ENCODE measurements around the gene SFI1. TPM values are rescaled to one million over a fixed set of nuclear protein-coding genes. Genes with fewer than 3 reads are reported as not detected.
"Not testable (repeated sequence)": the region's sequence is repeated elsewhere in the genome, so short reads cannot be mapped to it uniquely, and the experiment has no call there.

The SFI1 gene
- total RNA-seq, 1 donor from 2014 or later: 8.8 TPM

DNA sequence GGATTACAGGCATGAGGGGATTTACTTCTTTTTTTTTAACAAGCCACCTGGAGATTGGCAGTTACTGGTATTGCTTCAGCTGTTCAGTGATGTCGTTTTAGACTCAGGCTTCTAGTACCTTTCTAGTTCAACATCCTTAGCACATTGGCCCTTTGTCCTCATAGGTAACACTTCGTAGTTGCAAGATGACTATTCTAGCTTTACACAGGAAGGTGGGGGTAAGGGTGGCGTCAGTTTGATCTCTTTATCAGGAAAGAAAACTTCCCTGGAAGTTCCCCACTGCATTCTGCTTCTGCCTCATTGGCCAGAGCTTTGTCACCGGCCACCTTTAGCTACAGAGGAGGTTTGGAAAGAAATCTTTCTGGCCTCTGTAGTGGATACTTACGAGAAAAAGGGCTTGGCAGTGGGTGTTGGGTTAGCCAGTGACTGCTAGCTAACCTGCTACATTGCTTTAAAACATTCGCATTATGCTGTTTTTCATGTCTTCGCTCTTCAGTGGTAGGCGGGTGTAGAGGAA, 40.7 kb downstream of the SFI1 start:
- DNase-seq (no peak), ATAC-seq (no peak)
- intact Hi-C loops (cut with micrococcal nuclease): no loop called here

DNA sequence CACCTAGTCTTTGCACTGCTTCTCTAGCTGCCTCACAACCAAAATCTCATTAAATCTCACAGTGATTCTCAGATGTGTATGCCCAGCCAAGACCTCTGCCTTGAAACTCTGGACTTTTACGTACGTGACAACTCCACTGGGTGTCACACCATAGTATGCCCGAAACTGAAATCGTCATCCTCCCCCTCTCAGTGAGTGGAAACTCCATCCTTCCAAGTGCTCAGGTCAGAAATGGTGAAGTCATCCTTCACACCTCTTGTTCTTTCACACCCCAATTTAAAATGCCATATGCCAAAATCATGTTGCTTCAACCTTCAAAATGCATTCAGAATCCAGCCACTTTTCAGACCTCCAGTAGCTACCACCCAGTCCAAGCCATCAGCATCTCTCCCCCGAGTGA, 42.5 kb downstream of the SFI1 start:
- no peak for ATAC-seq
- intact Hi-C loops (cut with micrococcal nuclease): no loop called here
- no peak for DNase-seq

DNA sequence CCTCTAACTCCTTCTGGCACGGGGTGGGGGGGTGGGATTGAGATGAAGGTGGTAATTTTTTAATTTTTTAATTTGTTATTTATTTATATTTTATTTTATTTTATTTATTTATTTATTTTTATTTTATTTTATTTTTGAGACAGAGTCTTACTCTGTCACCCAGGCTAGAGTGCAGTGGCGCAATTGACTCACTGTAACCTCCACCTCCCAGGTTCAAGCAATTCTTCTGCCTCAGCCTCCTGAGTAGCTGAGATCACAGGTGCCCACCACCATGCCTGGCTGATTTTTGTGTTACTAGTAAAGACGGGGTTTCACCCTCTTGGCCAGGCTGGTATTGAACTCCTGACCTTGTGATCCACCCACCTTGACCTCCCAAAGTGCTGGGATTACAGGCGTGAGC, 43.8 kb downstream of the SFI1 start:
- intact Hi-C loops (cut with micrococcal nuclease); ATAC-seq; DNase-seq: not testable (repeated sequence)

DNA sequence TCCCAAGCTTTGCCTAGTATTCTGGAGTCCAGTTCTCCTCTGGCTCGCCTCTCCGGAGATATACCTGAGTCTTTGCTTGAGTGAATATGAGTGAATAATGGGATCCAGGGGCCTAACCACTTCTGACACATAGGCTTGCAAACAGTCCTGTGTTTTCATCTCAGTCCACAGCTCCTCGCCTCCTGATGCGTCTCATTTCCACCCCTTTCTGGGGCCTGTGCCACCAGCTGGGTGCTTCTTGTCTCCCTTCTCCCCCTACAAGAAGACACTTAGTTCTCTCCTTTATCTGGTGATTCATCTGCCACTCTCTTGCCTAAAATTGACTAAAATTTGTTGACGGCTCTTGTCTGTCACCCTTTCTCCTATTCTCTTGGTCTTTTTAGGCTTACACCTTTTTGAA, 44.6 kb downstream of the SFI1 start:
- no peak for DNase-seq
- intact Hi-C loops (cut with micrococcal nuclease): no loop called here
- no peak for ATAC-seq

DNA sequence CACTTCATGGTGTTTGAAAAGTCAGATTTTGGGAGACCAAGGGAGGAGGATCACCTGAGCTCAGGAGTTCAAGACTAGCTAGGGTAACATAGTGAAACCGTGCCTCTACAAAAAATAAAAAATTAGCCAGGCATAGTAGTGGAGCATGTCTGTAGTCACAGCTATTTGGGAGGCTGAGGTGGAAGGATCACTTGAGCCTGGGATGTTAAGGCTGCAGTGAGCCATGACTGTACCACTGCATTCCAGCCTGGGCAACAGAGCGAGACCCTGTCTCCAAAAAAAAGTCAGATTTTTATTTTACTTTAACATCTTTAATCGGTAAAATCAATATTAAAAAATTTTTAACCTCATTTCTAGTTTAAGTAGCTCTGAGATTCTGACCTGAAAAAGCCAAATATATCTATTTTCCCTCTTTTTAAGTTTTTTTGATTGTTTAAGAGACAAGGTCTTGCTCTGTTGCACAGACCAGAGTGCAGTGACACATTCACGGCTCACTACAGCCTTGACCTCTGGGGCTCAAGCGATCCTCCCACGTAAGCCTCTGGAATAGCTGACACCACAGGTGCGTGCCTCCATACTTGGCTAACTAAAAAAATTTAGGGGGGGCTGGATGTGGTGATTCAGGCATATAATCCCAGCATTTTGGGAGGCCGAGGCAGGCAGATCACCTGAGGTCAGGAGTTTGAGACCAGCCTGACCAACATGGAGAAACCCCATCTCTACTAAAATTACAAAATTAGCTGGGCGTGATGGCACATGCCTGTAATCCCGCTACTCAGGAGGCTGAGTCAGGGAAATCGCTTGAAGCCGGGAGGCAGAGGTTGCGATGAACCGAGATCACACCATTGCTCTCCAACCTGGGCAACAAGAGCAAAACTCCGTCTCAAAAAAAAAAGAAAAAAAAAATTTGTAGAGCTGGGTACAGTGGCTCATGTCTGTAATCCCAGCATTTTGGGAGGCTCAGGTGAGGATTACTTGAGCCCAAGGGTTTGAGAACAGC, 48.4 kb downstream of the SFI1 start:
- intact Hi-C loops (cut with micrococcal nuclease): no loop called here
- ATAC-seq: no peak
- DNase-seq: no peak

DNA sequence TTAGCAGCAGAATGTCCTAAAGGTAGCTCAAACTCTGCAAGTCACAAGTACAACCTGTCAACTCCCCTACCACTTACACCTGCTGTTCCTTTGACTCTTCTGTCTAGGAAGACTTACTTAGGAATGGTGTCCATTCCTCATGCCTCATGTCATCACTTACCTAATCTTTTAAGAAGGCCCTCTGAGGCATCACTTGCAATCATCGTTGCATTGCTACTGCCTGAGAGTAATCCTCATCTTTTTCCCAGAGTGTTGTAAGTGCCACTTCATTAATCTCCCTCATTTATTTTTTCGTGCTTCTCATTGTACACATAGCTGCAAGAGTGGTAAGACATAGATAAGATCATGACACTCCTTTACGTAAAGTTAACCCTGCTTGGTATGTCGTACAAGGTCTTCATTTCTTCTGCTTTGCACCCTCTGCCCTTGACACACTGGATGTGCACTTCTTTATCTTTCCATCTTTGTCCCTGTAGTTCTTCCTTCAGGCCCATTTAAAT, 54.6 kb downstream of the SFI1 start:
- DNase-seq (no peak), ATAC-seq (no peak)
- intact Hi-C loops (cut with micrococcal nuclease): no loop called here

DNA sequence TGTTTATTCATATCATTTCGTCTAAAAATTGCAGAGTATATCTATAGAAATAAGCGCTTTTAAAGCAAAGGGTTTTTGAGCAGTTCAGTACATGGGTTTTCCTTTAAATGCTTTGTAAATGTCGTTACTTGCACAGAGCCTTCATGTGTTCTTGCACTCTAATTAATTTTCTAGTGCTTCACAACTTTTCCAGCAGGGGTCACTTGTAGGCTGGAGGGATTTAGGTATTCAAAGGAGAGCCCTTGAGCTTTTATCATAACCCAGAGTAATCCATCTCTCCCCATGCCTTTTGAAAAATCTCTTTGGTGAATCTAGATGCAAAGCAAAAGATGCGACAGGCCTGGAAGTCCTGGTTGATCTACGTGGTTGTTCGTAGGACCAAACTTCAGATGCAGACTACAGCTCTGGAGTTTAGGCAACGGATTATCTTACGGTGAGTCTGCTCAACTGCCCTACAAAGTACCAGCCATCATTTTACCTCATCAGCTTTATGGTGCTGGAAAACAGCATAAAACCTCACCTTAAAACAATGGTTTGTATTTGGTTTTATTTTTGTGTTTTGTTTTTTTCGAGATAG, 60.4 kb downstream of the SFI1 start:
- DNase-seq (no peak), ATAC-seq (peak; percentile 37)
- intact Hi-C loops (cut with micrococcal nuclease): no loop called here

DNA sequence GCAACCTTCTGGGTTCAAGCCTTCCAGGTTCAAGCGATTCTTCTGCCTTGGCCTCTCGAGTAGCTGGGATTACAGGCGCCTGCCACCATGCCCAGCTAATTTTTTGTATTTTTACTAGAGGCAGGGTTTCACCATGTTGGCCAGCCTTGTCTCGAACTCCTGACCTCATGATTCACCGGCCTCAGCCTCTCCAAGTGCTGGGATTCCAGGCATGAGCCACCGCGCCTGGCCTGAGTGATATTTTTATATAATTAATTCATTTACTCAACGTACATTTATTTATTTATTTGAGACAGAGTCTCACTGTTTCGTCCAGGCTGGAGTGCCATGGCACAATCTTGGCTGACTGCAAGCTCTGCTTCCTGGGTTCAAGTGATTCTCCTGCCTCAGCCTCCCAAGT, 62.2 kb downstream of the SFI1 start:
- intact Hi-C loops (cut with micrococcal nuclease): loop anchor here (2.0 kb wide), 1 partner anchor 74 kb away; no protein-coding TSS in a partner anchor
- not testable (repeated sequence) for ATAC-seq, DNase-seq

DNA sequence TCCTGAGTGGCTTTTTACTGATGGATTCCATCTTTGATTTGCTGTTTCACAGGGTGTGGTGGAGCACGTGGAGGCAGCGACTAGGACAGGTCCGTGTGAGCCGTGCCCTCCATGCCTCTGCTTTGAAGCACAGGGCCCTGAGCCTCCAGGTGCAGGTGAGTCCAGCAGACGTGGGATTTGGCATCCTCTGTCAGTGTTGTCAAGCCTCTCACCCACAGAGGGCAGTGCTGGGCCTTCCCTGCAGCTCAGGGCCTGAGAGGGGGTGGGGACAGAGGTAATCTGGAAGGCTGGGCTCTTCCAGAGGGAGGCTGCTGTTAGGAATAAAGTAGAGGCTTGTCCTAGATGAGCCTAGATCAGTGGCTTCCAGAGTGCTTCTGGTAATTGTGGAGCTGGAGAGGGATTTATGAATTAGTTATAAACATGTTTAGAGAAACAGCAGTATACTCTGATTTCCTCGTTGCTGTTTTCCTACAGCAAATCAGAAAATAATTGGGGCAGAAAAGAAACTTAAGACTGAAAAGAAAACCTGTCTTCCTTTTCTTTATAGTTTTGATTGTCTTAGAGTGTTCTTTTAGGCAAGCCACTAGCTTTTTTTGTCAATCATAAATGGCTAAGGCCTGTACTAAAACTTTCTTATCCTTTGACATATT, 65.0 kb downstream of the SFI1 start:
- intact Hi-C loops (cut with micrococcal nuclease): no loop called here
- DNase-seq: peak; percentile 76
- ATAC-seq: peak; percentile 97

DNA sequence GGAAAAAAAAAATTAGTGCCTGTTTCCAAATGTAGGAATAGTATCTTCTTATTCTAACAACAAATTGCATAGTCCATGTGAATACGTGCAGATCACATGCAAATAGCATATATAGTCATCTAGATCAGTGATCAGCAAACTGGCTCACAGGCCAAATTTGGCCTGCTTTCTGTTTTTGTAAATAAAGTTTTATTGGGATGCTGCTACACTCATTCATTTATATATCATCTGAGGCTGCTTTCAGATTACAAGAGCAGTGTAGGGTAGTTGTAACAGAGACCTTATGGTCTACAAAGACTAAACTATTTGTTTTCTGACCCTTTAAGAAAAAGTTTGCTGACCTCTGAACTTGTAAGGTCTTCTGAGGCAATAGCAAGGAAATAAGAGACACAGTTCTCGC, 65.6 kb downstream of the SFI1 start:
- DNase-seq (no peak), ATAC-seq (no peak)
- intact Hi-C loops (cut with micrococcal nuclease): no loop called here

DNA sequence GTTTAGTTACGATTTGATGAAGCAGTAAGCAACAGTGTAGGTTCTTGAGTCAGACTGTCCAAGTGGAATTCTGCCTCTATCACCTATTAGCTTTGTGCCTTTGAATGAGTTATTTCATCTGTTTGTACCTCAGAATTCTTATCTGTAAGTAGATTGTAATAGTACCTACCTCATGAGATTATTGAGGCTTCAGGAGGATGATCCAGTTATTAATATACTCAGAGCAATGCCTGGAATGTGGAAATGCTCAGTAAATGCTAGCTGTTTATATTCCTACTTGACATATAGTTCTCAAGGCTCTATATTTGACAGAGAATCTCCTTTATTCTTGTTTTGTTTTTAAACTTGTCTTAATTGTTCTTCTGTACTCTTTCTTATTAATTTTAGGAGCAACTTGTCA, 70.1 kb downstream of the SFI1 start:
- intact Hi-C loops (cut with micrococcal nuclease): no loop called here
- DNase-seq (no peak), ATAC-seq (no peak)

DNA sequence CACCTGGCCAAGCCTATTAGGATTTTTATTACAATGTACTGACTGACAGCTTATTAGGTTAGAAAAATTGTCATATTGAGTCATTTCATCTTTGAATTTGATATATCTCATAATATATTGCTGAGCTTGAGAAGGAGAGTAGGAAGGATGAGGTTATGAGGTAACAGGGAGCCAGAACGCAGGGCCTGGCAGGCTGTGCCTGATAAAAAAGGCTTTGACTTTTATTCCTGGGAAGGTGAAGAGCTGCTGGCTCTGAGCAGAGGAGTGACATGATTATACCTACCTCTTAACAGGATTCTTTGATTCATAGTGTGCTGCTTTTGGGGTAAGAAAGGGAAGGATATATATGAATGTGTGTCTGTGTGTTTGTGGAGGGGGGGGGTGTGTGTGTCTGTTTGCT, 70.9 kb downstream of the SFI1 start:
- ATAC-seq (peak; percentile 74), DNase-seq (no peak)
- intact Hi-C loops (cut with micrococcal nuclease): no loop called here

DNA sequence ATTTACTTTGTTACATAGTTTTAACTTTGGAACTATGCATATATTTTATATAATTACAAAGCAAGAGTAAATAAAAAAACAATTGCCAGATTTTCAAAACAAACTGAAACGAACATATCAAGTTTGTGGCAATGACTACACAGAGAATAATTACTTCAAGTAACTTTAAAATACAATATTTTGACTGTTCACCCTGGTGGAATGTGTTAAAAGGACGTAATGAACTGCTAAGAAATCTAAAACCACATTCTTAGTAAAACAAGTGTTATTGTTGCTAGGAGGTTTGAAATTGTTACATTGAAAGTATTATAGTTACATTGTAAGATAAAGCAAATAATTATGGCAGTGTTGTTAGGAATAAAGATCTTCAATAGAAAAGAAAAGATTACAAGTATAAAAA, 71.4 kb downstream of the SFI1 start:
- no peak for DNase-seq
- intact Hi-C loops (cut with micrococcal nuclease): no loop called here
- ATAC-seq: no peak

DNA sequence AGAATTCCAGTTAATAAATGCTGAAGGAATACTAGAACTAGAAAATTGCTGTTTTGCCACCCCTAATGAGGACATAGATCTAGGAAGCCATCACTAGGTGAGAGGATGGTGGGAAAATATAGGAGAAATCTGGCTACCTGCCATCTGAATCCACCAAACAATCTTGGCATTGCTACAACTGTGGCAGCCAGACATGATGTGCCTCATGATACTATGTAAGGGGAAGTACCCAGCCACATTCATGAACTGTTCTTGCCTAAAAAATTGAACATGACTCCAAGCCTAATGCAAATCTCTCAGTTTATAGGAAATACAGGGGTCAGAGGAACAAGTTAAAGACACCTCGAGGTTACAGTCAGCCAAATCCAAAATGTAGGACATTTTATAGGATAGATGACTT, 72.8 kb downstream of the SFI1 start:
- DNase-seq (no peak), ATAC-seq (no peak)
- intact Hi-C loops (cut with micrococcal nuclease): no loop called here

DNA sequence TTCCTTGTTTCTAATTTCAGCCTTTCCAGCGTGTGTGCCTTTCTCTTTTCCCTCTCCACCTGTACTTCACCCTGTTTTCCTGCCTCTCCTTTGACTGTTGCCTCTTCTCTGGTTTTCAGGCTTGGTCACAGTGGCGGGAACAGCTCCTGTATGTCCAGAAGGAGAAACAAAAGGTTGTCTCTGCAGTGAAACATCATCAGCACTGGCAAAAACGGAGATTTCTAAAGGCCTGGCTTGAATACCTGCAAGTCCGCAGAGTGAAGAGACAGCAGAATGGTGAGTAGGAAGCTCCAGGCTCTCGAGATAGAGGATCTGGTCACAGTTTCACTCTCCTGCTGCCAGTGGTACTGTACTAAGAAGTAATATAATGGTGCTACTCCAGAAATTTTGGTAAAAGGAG, 76.6 kb downstream of the SFI1 start:
- intact Hi-C loops (cut with micrococcal nuclease): no loop called here
- DNase-seq (no peak), ATAC-seq (no peak)

DNA sequence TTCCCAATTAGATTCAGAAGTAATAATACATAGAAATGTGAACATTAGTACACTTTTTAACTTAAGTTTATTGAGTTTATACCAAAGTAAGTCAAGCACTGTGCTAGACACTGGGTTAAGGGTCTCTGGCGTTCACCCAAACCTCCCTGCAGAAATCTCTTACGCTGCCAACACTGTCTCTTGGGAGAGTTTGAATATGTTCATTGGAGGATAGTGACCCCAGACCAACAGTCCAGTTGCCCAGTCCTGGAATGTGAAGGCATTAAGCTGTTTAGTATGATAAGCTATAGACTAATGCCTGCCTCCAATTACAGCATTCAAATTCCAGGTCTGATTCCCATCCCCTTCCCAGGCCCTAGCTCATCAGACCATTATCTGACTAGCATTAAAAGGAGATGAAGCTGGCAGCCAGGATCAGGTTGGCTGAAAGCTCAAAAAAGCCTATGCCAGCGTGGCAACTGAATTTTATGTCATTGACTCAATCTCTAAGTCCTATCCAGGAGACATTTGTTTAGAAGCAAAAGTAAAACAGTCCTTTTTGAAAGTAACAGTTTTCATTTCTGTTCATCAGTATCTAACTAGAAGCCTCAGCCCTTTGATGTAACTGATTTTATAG, 77.8 kb downstream of the SFI1 start:
- no peak for ATAC-seq
- no peak for DNase-seq
- intact Hi-C loops (cut with micrococcal nuclease): no loop called here

DNA sequence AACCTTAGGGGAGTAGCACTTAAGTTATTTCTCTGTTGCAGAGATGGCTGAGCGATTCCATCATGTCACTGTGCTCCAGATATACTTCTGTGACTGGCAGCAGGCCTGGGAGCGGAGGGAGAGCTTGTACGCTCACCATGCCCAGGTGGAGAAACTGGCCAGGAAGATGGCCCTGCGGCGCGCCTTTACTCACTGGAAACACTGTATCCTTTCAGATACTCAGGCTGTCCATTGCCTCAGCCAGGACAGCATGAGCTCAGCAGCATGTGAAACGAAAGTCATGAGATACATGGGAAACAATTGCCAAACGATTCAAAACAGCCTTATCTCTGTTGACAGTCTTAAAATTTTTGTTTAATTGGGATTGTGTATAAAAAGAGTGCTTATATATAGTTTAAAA, 78.9 kb downstream of the SFI1 start:
- DNase-seq: no peak
- ATAC-seq: no peak
- intact Hi-C loops (cut with micrococcal nuclease): no loop called here

DNA sequence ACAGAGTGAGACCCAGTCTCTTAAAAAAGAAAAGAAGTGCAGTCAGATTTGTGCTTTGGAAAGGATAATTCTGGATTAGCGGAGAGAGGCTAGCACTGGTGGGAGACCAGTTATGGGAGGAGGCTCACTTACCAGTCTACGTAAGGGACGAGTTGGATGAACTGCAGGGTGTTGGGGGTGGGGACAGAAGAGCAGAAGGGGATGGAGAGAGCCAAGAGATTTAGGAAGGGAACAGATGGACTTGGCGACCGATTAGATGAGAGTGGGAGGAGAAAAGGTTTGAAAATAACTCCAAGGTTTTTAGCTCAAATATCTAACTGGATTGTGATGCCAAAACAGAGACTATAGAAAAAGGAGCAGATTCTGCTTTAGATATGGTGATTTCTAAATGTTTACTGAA, 81.4 kb downstream of the SFI1 start:
- DNase-seq (no peak), ATAC-seq (no peak)
- intact Hi-C loops (cut with micrococcal nuclease): no loop called here

DNA sequence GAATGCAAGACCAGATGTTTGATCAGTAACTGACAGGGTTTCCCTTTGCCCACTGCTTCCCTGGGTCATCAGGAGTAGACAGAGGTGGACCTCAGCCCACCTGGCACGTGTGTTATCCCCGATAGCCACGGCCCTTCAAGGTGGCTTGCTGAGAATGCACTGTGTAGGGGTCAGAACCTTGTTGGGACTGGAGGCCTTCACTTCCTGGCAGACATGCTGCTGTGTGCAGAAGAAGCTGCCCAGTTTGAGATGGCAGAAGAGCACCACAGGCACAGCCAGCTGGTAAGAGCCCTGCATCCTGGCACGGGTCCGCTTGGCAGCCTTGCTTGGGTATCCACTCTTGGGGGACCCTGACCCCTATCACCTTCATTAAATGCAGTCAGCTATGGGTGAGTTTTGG, 81.8 kb downstream of the SFI1 start:
- no peak for DNase-seq
- ATAC-seq: no peak
- intact Hi-C loops (cut with micrococcal nuclease): no loop called here

Measured in left ventricle myocardium superior (tissue), 1 donor.